ENCODE data around the gene SPECC1.

The SPECC1 gene

DNA sequence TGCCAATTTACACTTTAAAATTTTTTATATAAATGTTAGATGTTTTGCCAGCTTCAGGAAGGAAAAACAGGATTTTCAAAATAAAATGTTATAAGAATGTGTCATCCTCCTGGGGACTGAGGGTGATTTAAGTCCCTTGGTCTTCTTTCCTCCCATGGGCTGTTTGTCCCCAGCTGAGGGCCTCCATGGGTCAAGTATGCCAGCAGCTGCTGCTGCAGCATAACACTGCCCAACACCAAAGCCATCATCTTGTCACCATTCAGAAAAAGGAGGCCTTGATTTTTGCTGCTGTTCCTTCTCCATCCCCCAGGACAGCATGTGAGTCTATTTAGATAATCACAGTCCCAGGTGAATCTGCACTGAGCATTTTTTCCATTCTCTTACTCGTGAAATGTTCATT lies 269.6 kb downstream of the SPECC1 start:
- peaks cover 44% of the 10 kb centered on the region for H3K4me1 Mint-ChIP-seq
- H3K4me3 Mint-ChIP-seq = no peak overlapping the region
- no peaks in the 10 kb centered on the region for H3K9me3 Mint-ChIP-seq
- no peak for TF ChIP-seq CTCF (IDR thresholded peaks at IDR 0.05)
- no peak for DNase-seq
- peaks cover 1% of the 10 kb centered on the region for H3K36me3 Mint-ChIP-seq (ENCODE audit: low read depth)
- peaks cover 4% of the 10 kb centered on the region for H3K27me3 Mint-ChIP-seq (ENCODE audit: low read depth, poor library complexity)
- H3K27ac Mint-ChIP-seq = no peak overlapping the region

- no peaks in the 10 kb centered on the region for H3K36me3 Mint-ChIP-seq (ENCODE audit: low read depth)
- peaks cover 50% of the 10 kb centered on the region for H3K4me1 Mint-ChIP-seq
- TF ChIP-seq CTCF (IDR thresholded peaks at IDR 0.05) = no peak
- H3K4me3 Mint-ChIP-seq = no peak overlapping the region
- H3K9me3 Mint-ChIP-seq = no peaks in the 10 kb centered on the region
- no peak for DNase-seq
- peaks cover 4% of the 10 kb centered on the region for H3K27me3 Mint-ChIP-seq (ENCODE audit: low read depth, poor library complexity)
- no peak overlapping the region for H3K27ac Mint-ChIP-seq
Observed at GRCh38 chr17:20279631-20280030, 270.5 kb downstream of the SPECC1 start.

GRCh38 chr17:20280051-20280450 lies 270.9 kb downstream of the SPECC1 start:
- DNase-seq = no peak
- Mint-ChIP-seq H3K27ac (no peak overlapping the region), H3K9me3 (no peaks in the 10 kb centered on the region), H3K36me3 (ENCODE audit: low read depth) (no peaks in the 10 kb centered on the region), H3K4me3 (no peak overlapping the region), H3K27me3 (ENCODE audit: low read depth, poor library complexity) (peaks cover 4% of the 10 kb centered on the region), H3K4me1 (peaks cover 54% of the 10 kb centered on the region)
- TF ChIP-seq CTCF (IDR thresholded peaks at IDR 0.05) = no peak

- no peak for TF ChIP-seq CTCF (IDR thresholded peaks at IDR 0.05)
- no peak for DNase-seq
- Mint-ChIP-seq H3K27ac (no peak overlapping the region), H3K27me3 (ENCODE audit: low read depth, poor library complexity) (peaks cover 4% of the 10 kb centered on the region), H3K9me3 (no peaks in the 10 kb centered on the region), H3K4me1 (peaks cover 62% of the 10 kb centered on the region), H3K36me3 (ENCODE audit: low read depth) (no peaks in the 10 kb centered on the region), H3K4me3 (no peak overlapping the region)
Observed at GRCh38 chr17:20280851-20281250, 271.7 kb downstream of the SPECC1 start.

- H3K36me3 Mint-ChIP-seq (ENCODE audit: low read depth) = no peaks in the 10 kb centered on the region
- H3K4me3 Mint-ChIP-seq = no peak overlapping the region
- peak overlapping the region; percentile 69 for H3K27ac Mint-ChIP-seq
- no peak for TF ChIP-seq CTCF (IDR thresholded peaks at IDR 0.05)
- peaks cover 4% of the 10 kb centered on the region for H3K27me3 Mint-ChIP-seq (ENCODE audit: low read depth, poor library complexity)
- no peaks in the 10 kb centered on the region for H3K9me3 Mint-ChIP-seq
- H3K4me1 Mint-ChIP-seq = peaks cover 62% of the 10 kb centered on the region
- DNase-seq = no peak
Observed at GRCh38 chr17:20281860-20282259, 272.7 kb downstream of the SPECC1 start.

GRCh38 chr17:20282526-20283308 lies 273.6 kb downstream of the SPECC1 start:
- H3K36me3 Mint-ChIP-seq (ENCODE audit: low read depth) = peaks cover 4% of the 10 kb centered on the region
- H3K4me1 Mint-ChIP-seq = peaks cover 58% of the 10 kb centered on the region
- no peak overlapping the region for H3K4me3 Mint-ChIP-seq
- TF ChIP-seq CTCF (IDR thresholded peaks at IDR 0.05) = no peak
- H3K9me3 Mint-ChIP-seq = no peaks in the 10 kb centered on the region
- peak; percentile 17 for DNase-seq
- peaks cover 6% of the 10 kb centered on the region for H3K27me3 Mint-ChIP-seq (ENCODE audit: low read depth, poor library complexity)
- peak overlapping the region; percentile 69 for H3K27ac Mint-ChIP-seq

Measured in nephron progenitor cell (in vitro differentiated cells).